ENCODE measurements around the gene KRT26.

DNA sequence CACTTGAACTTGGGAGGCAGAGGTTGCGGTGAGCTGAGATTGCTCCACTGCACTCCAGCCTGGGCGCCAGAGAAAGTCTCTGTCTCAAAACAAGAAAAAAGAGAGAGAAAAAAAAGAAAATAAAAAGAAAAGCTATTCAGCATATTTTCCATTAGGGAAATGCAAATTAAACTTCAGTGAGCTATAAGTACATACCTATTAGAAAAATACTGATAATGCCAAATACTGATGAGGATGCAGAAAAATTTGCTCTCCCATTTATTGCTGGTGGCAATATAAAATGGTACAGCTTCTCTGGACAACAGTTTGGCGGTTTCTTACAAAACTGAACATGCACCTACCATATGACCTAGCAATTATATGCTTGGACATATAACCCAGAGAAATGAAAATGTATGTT lies 40.6 kb upstream of the KRT26 start:
- TF ChIP-seq CTCF (IDR thresholded peaks at IDR 0.05), result no peak
- no peak for TF ChIP-seq HMGXB4 (CRISPR knock-in tag; IDR thresholded peaks at IDR 0.05; ENCODE audit: borderline replicate concordance)
- TF ChIP-seq RNF2 (IDR thresholded peaks at IDR 0.05; ENCODE audit: borderline replicate concordance, low read depth), result no peak
- no peak for TF ChIP-seq SMC3 (IDR thresholded peaks at IDR 0.05)
- TF ChIP-seq EP300 (IDR thresholded peaks at IDR 0.05), result no peak
- TF ChIP-seq FOXS1 (CRISPR knock-in tag; IDR thresholded peaks at IDR 0.05), result no peak
- TF ChIP-seq EHMT2 (IDR thresholded peaks at IDR 0.05; ENCODE audit: low read depth), result no peak
- TF ChIP-seq KDM5A (IDR thresholded peaks at IDR 0.05), result no peak
- no peak for TF ChIP-seq FOSB (CRISPR knock-in tag; IDR thresholded peaks at IDR 0.05)
- no peak for TF ChIP-seq PBX3 (IDR thresholded peaks at IDR 0.05)
- no peak for TF ChIP-seq NFE2L2 (conservative IDR thresholded peaks at IDR 0.05; ENCODE audit: low read length)
- TF ChIP-seq KDM1A (IDR thresholded peaks at IDR 0.05; ENCODE audit: low read depth), result no peak

All from A549 (cell line).